Measurements from ENCODE around the gene FBXO41.

DNA sequence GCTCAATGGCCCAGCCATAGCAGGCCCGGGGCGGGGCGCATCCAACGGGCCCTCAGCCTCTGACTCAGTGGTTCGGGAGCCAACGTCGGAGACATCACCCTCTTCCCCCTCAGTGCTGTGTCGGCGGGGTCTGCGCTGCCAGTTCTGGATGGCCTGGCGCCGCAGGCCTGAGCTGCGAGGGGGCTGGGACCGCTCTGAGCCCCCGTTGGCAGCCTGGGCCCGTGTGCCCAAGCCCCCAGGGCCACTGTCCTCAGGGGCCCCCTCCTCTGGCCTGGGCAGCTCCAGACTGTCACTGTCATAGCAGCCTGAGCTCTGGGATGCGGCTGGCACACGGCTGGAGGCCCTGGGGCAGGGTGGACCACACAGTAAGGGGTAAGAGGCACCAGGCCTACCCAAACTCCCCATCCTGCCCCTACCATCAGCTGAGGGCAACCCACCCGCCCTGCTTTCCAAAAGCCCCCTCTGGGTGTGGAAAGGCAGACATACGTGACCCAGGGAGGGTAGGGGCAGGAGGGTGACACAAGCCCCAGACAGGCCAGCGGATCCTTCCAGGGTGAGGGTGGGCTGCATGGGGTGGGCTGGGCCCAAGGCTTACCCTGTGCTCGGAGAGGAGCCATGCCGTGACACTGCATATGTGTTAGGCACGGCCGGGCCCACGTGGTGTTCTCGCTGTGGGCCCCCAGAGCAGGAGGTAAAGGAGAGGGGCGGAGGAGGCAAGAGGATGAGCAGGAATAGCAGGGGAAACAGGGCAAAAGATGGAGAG, 18.8 kb downstream of the FBXO41 start:
- TF ChIP-seq POLR2AphosphoS5 (IDR thresholded peaks at IDR 0.05; ENCODE audit: low read depth, low read length) (no peak), POLR2A (IDR thresholded peaks at IDR 0.05; ENCODE audit: low read depth, low read length) (no peak), TAF1 (IDR thresholded peaks at IDR 0.05; ENCODE audit: low read depth, low read length) (no peak), POU2F2 (IDR thresholded peaks at IDR 0.05; ENCODE audit: low read depth, low read length) (no peak), SPI1 (IDR thresholded peaks at IDR 0.05; ENCODE audit: low read depth, low read length) (no peak)

Measured in GM12891 (cell line).